Hematopoietic multipotent progenitor cell (in vitro differentiated cells): ENCODE results near the gene WFDC6. TPM values are rescaled to one million over a fixed set of nuclear protein-coding genes. Genes with fewer than 3 reads are reported as not detected.

ENCODE experiments used
- DNase-seq, 3 donors: peaks; one replicate each; pipeline ENCODE4 v3.0.0-alpha.2; 2011 to 2015; ENCODE audit warnings: low read depth in 2 of 3, low spot score in 2 of 3
- total RNA-seq: library from RNA; depleted of rRNA; stranded (reverse); fragments of >200 nt; gene quantifications from one replicate; pipeline ENCODE4 v1.2.3, GENCODE V29; 2012

WFDC6 gene
- total RNA-seq, 1 donor = not detected

GRCh38 chr20:45518282-45518681 is 21.0 kb downstream of the WFDC6 start:
- no peak for DNase-seq

GRCh38 chr20:45515147-45515913 is 24.0 kb downstream of the WFDC6 start, which contains the start of gene SPINT3:
Gene SPINT3, minus strand, starts transcription at chr20:45515622. Its CDS starts 14 bp downstream, at chr20:45515608.
- DNase-seq = no peak

GRCh38 chr20:45510242-45510862 is 28.9 kb downstream of the WFDC6 start:
- no peak for DNase-seq

GRCh38 chr20:45509091-45509490 is 30.2 kb downstream of the WFDC6 start:
- DNase-seq = no peak

- no peak for DNase-seq
Observed at GRCh38 chr20:45508068-45508886, 31.0 kb downstream of the WFDC6 start.

- no peak for DNase-seq
Observed at GRCh38 chr20:45507011-45507820, 32.1 kb downstream of the WFDC6 start.

- DNase-seq = no peak
Observed at GRCh38 chr20:45506398-45506797, 32.9 kb downstream of the WFDC6 start.

- no peak for DNase-seq
Observed at GRCh38 chr20:45503403-45503802, 35.9 kb downstream of the WFDC6 start.

- no peak for DNase-seq
Observed at GRCh38 chr20:45502561-45502960, 36.7 kb downstream of the WFDC6 start.

GRCh38 chr20:45501600-45501999 is 37.7 kb downstream of the WFDC6 start:
- DNase-seq = no peak

- no peak for DNase-seq
Observed at GRCh38 chr20:45500022-45500421, 39.3 kb downstream of the WFDC6 start.

- no peak for DNase-seq
Observed at GRCh38 chr20:45497971-45498494, 41.2 kb downstream of the WFDC6 start.

- DNase-seq = no peak
Observed at GRCh38 chr20:45496166-45496565, 43.1 kb downstream of the WFDC6 start.

- no peak for DNase-seq
Observed at GRCh38 chr20:45495501-45495941, 43.8 kb downstream of the WFDC6 start.

GRCh38 chr20:45489083-45489531 is 50.2 kb downstream of the WFDC6 start:
- no peak for DNase-seq

GRCh38 chr20:45487231-45487635 is 52.0 kb downstream of the WFDC6 start:
- DNase-seq = peak in 2 of 3 donors; percentile 24 to 45

GRCh38 chr20:45485388-45485787 is 53.9 kb downstream of the WFDC6 start:
- DNase-seq = no peak

GRCh38 chr20:45484676-45485075 is 54.6 kb downstream of the WFDC6 start:
- DNase-seq = no peak
